ENCODE measurements around the gene PGAM4.

GRCh38 chrX:77953708-77954107 is 15.7 kb downstream of the PGAM4 start:
- TF ChIP-seq CTCF (IDR thresholded peaks at IDR 0.05), result no peak
- TF ChIP-seq POLR2A (IDR thresholded peaks at IDR 0.05), result no peak

Measured in thyroid gland (tissue), 4 donors.